ENCODE results near the gene SNRNP48.

SNRNP48 gene

DNA sequence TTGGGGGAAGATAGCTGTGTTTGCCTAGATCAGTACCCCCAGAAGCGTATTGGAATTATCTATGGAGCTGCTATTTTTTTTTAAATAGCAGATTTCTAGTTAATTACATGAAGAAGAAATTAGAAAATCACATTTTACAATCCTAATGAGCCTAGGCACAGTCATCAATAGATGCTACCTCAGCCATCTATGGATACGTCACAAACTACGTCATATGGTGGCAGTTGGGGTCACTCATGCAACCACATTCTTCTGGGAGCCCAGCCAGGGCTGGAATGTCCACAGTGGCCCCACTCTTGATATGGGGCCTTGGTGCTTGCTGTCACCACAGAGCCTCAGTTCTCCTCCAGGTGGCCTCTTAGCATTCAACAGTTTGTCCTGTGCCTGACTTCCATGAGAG, 63.0 kb downstream of the SNRNP48 start:
- TF ChIP-seq GATA1 (IDR thresholded peaks at IDR 0.05; ENCODE audit: low read depth, low read length): no peak
- TF ChIP-seq POLR2A (IDR thresholded peaks at IDR 0.05; ENCODE audit: low read length): no peak
- no peak for DNase-seq

DNA sequence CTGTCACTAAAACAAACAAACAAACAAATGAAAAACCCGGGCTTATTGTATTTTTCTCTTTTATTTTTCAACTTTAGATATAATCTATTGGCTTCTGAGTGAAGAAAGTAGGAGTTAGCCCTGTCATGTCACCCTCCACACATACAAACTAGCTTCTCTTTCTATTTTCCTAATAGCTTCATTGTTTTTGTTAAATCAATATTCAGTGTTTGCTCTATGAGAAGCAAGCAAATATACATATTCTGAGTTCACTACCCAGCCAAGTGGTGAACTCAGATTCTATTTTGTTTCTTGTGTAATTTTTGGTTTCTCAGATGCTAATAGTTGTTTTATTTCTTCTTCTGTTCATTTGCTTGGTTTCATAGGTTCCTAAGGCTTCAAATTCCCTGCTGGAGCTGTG, 66.4 kb downstream of the SNRNP48 start:
- no peak for DNase-seq
- no peak for TF ChIP-seq GATA1 (IDR thresholded peaks at IDR 0.05; ENCODE audit: low read depth, low read length)
- no peak for TF ChIP-seq POLR2A (IDR thresholded peaks at IDR 0.05; ENCODE audit: low read length)

DNA sequence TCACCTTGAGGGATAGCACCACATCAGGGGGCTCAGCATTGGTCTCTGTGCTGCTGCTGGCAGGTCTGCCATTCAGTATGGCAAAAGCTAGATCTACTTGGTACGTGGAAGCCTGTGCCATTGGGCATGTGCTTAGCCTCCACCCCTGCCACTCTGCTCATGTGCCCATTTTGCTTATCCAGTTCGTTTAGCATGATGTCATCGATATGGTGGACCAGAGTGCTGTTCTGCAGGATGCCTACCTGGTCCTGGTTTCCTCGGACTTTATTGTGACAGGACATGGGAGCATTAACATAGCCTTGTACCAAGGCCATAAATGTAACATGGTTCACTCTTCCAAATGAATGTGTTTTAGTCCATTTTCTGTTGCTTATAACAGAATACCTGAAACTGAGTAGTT, 68.5 kb downstream of the SNRNP48 start:
- no peak for DNase-seq
- TF ChIP-seq POLR2A (IDR thresholded peaks at IDR 0.05; ENCODE audit: low read length) (no peak), GATA1 (IDR thresholded peaks at IDR 0.05; ENCODE audit: low read depth, low read length) (no peak)

- no peak for TF ChIP-seq GATA1 (IDR thresholded peaks at IDR 0.05; ENCODE audit: low read depth, low read length)
- DNase-seq: no peak
These were observed 71.4 kb downstream of the SNRNP48 start for GRCh38 chr6:7661364-7661763.
